SK-N-SH (cell line): ENCODE data around the gene DDR1.

Experiments used
- CTCF ChIP-seq: fragments of 200-600 bp; sonication (generic); IDR thresholded peaks from 2 replicates; pipeline ENCODE4 v1.6.1; 2017; ENCODE audit warnings: antibody characterized with exemption, mild to moderate bottlenecking, moderate library complexity
- FOXM1 ChIP-seq: IDR thresholded peaks from 2 replicates; pipeline ENCODE4 v1.4.0; 2012; ENCODE audit warnings: low read depth, mild to moderate bottlenecking
- POLR2AphosphoS5 ChIP-seq: IDR thresholded peaks from 2 replicates; pipeline ENCODE4 v1.6.1; 2012; ENCODE audit warnings: low read depth, low read length
- RCOR1 ChIP-seq: fragments of 150-350 bp; IDR thresholded peaks from 2 replicates; pipeline ENCODE4 v1.6.1; 2017; ENCODE audit warnings: antibody characterized with exemption, low read length
- SMC3 ChIP-seq: IDR thresholded peaks from 2 replicates; pipeline ENCODE4 v1.6.1; 2012; ENCODE audit warnings: low read depth, low read length, improper control_type of control experiment
- ZBTB33 ChIP-seq: IDR thresholded peaks from 2 replicates; pipeline ENCODE4 v1.4.0; 2012; ENCODE audit warnings: low read depth, borderline replicate concordance

GRCh38 chr6:30857112-30857511, 27.2 kb upstream of the DDR1 start:
- TF ChIP-seq FOXM1 = no peak
- no peak for TF ChIP-seq CTCF
- TF ChIP-seq POLR2AphosphoS5 = no peak
- no peak for TF ChIP-seq ZBTB33
- TF ChIP-seq SMC3 = no peak
- TF ChIP-seq RCOR1 = no peak
